CD4-positive, CD25-positive, alpha-beta regulatory T cell (primary cell): ENCODE measurements around the gene RYR2. TPM values are rescaled to one million over a fixed set of nuclear protein-coding genes. Genes with fewer than 3 reads are reported as not detected.

ENCODE experiments used
- ATAC-seq, 2 donors: fragments of 150-1000 bp; cut with Tn5 transposase; one replicate each; pipeline ENCODE4 v1.10.0; 2021; ENCODE audit warnings: low read depth in 2 of 2, moderate number of reproducible peaks in 2 of 2, moderate library complexity in 1 of 2
- DNase-seq, 3 donors: peaks; one replicate each; pipeline versions ENCODE4 v3.0.0 to v3.0.0-alpha.2; 2012 to 2022; ENCODE audit warnings: mixed read lengths in 1 of 3
- H3K27ac ChIP-seq: one replicate; pipeline ENCODE4 v1.7.0; 2013; ENCODE audit warnings: mild to moderate bottlenecking, low read length; ENCODE audit not compliant: insufficient read depth, poor library complexity, severe bottlenecking
- H3K27me3 ChIP-seq: one replicate; pipeline ENCODE4 v1.7.0; 2013; ENCODE audit warnings: low read length; ENCODE audit not compliant: control insufficient read depth, insufficient read depth
- H3K36me3 ChIP-seq: one replicate; pipeline ENCODE4 v1.7.0; 2013; ENCODE audit warnings: mild to moderate bottlenecking, low read length, moderate library complexity; ENCODE audit not compliant: control insufficient read depth, insufficient read depth
- H3K4me1 ChIP-seq: 2 replicates; pipeline ENCODE4 v1.7.0; 2013; ENCODE audit warnings: mild to moderate bottlenecking, low read length; ENCODE audit not compliant: insufficient read depth, control insufficient read depth, poor library complexity, severe bottlenecking
- H3K4me3 ChIP-seq: one replicate; pipeline ENCODE4 v1.7.0; 2013; ENCODE audit warnings: low read depth, mild to moderate bottlenecking, low read length, moderate library complexity
- H3K9me3 ChIP-seq, 2 experiments: 1 replicate in 1 of 2; 2 replicates in 1 of 2; pipeline ENCODE4 v1.7.0; 2013; ENCODE audit warnings: low read length in 2 of 2, mild to moderate bottlenecking in 1 of 2, moderate library complexity in 1 of 2; ENCODE audit not compliant: control insufficient read depth in 2 of 2
- H3K27ac Mint-ChIP-seq, 3 donors: one replicate each; pipeline ENCODE4 v1.8.0; 2020 to 2022; ENCODE audit warnings: mild to moderate bottlenecking in 3 of 3, mixed read lengths in 3 of 3, moderate library complexity in 2 of 3
- H3K27me3 Mint-ChIP-seq: one replicate; pipeline ENCODE4 v1.8.0; 2022; ENCODE audit warnings: mild to moderate bottlenecking, mixed read lengths
- H3K36me3 Mint-ChIP-seq: one replicate; pipeline ENCODE4 v1.8.0; 2020; ENCODE audit warnings: mixed read lengths
- H3K4me1 Mint-ChIP-seq, 4 donors: one replicate each; pipeline ENCODE4 v1.8.0; 2020 to 2022; ENCODE audit warnings: mixed read lengths in 4 of 4, mild to moderate bottlenecking in 1 of 4
- H3K4me3 Mint-ChIP-seq, 4 donors: one replicate each; pipeline ENCODE4 v1.8.0; 2020 to 2022; ENCODE audit warnings: mild to moderate bottlenecking in 4 of 4, mixed read lengths in 4 of 4, moderate library complexity in 3 of 4
- H3K9me3 Mint-ChIP-seq, 7 donors: one replicate each; pipeline ENCODE4 v1.8.0; 2020 to 2022; ENCODE audit warnings: mixed read lengths in 7 of 7, mild to moderate bottlenecking in 3 of 7, moderate library complexity in 2 of 7
- polyA plus RNA-seq, 4 donors: library from polyadenylated mRNA; unstranded; fragments of 300-500 nt; fragmentation: Illumina TruSeq; gene quantifications; one replicate each; pipeline ENCODE4 v1.2.3, GENCODE V29; 2021
- total RNA-seq: library from RNA; stranded (reverse); gene quantifications from one replicate; pipeline ENCODE4 v1.2.3, GENCODE V29; 2022

The RYR2 gene
- total and polyA plus RNA-seq, 5 donors from 2014 or later, result 0.02 to 0.40 TPM; not detected in 3

GRCh38 chr1:237244778-237245177, 202.8 kb downstream of the RYR2 start:
- Histone ChIP-seq H3K36me3 (no peaks in the 10 kb centered on the region), H3K4me3 (no peak overlapping the region), H3K4me1 (no peaks in the 10 kb centered on the region), H3K9me3 (no peaks in the 10 kb centered on the region), H3K27ac (no peak overlapping the region), H3K27me3 (no peaks in the 10 kb centered on the region)
- Mint-ChIP-seq H3K36me3 (no peaks in the 10 kb centered on the region), H3K4me3 (no peak overlapping the region), H3K27ac (no peak overlapping the region), H3K4me1 (no peaks in the 10 kb centered on the region), H3K9me3 (peaks cover 0 to 3% (median 0%) of the 10 kb centered on the region in 7 donors), H3K27me3 (no peaks in the 10 kb centered on the region)
- ATAC-seq, result no peak
- DNase-seq, result no peak

- no peak overlapping the region for H3K27ac Mint-ChIP-seq
- Histone ChIP-seq H3K4me1 (no peaks in the 10 kb centered on the region), H3K4me3 (no peak overlapping the region), H3K36me3 (no peaks in the 10 kb centered on the region), H3K27me3 (no peaks in the 10 kb centered on the region), H3K9me3 (no peaks in the 10 kb centered on the region), H3K27ac (no peak overlapping the region)
- no peaks in the 10 kb centered on the region for H3K27me3 Mint-ChIP-seq
- no peaks in the 10 kb centered on the region for H3K36me3 Mint-ChIP-seq
- no peak overlapping the region for H3K4me3 Mint-ChIP-seq
- DNase-seq, result no peak
- H3K4me1 Mint-ChIP-seq, result no peaks in the 10 kb centered on the region
- no peak for ATAC-seq
- H3K9me3 Mint-ChIP-seq, result peaks cover 0 to 3% (median 0%) of the 10 kb centered on the region in 7 donors
These were observed 205.5 kb downstream of the RYR2 start for GRCh38 chr1:237247442-237247841.

DNA sequence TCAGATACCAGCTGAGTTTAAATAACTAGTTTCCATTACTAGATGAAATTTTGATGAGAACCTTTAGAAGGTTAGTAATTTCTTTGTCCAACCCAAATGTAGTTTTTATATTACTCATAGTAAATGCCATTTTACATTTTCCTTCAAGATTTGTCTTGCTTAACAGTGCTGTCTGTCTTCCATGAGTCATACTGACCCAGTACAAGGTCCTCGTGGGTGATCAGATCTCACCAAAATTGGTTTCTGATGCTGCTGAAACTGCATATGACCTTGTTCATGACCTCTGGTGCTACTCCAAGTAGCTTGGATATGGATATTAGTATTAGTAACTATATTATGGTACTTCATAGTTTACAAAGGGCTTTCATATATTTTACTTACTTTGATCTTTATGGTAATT, 207.1 kb downstream of the RYR2 start:
- DNase-seq, result no peak
- no peaks in the 10 kb centered on the region for H3K4me1 Mint-ChIP-seq
- no peak overlapping the region for H3K4me3 Mint-ChIP-seq

GRCh38 chr1:237250055-237250454, 208.1 kb downstream of the RYR2 start:
- no peaks in the 10 kb centered on the region for H3K4me1 Mint-ChIP-seq
- no peak overlapping the region for H3K4me3 Mint-ChIP-seq
- no peaks in the 10 kb centered on the region for H3K9me3 Mint-ChIP-seq
- DNase-seq, result no peak
- no peak for ATAC-seq
- H3K36me3 Mint-ChIP-seq, result no peaks in the 10 kb centered on the region
- H3K4me1 ChIP-seq, result no peaks in the 10 kb centered on the region
- H3K4me3 ChIP-seq, result no peak overlapping the region
- H3K36me3 ChIP-seq, result no peaks in the 10 kb centered on the region
- H3K27ac ChIP-seq, result no peak overlapping the region
- H3K9me3 ChIP-seq, result no peaks in the 10 kb centered on the region
- no peaks in the 10 kb centered on the region for H3K27me3 ChIP-seq
- H3K27me3 Mint-ChIP-seq, result no peaks in the 10 kb centered on the region
- H3K27ac Mint-ChIP-seq, result no peak overlapping the region

More for the DNA sequence above, 207.1 kb downstream of the RYR2 start:
- no peak overlapping the region for H3K27ac Mint-ChIP-seq
- no peaks in the 10 kb centered on the region for H3K27me3 ChIP-seq
- H3K27ac ChIP-seq, result no peak overlapping the region
- no peak overlapping the region for H3K4me3 ChIP-seq
- peaks cover 0 to under 1% (median 0%) of the 10 kb centered on the region in 7 donors for H3K9me3 Mint-ChIP-seq
- no peaks in the 10 kb centered on the region for H3K36me3 Mint-ChIP-seq
- no peak for ATAC-seq
- H3K27me3 Mint-ChIP-seq, result no peaks in the 10 kb centered on the region
- no peaks in the 10 kb centered on the region for H3K36me3 ChIP-seq
- no peaks in the 10 kb centered on the region for H3K4me1 ChIP-seq
- H3K9me3 ChIP-seq, result no peaks in the 10 kb centered on the region

DNA sequence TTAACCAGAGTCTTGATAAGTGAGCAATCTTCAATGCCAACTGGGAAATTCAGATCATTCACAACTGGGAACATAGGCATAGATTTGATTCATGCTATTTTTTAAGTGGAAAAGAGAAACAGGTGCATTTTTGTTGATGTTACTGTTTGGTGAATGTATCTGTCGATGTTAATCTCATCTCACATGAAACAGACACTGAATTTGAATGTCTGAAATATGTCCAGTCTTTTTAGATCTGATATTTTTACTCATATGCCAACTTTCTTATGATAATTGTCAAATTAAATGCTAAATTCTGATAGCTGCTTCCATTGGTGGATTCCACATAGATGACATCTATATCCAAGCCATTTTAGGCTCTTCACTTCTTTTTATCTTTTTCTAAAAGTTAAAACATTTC, 213.1 kb downstream of the RYR2 start:
- H3K4me1 ChIP-seq, result no peaks in the 10 kb centered on the region
- ATAC-seq, result no peak

GRCh38 chr1:237258871-237259270, 216.9 kb downstream of the RYR2 start:
- Histone ChIP-seq H3K27me3 (no peaks in the 10 kb centered on the region), H3K4me3 (no peak overlapping the region), H3K9me3 (no peaks in the 10 kb centered on the region), H3K36me3 (no peaks in the 10 kb centered on the region), H3K4me1 (no peaks in the 10 kb centered on the region), H3K27ac (no peak overlapping the region)
- Mint-ChIP-seq H3K27ac (no peak overlapping the region), H3K9me3 (peaks cover 0 to 5% (median 2%) of the 10 kb centered on the region in 7 donors), H3K36me3 (no peaks in the 10 kb centered on the region), H3K4me1 (no peaks in the 10 kb centered on the region), H3K27me3 (no peaks in the 10 kb centered on the region), H3K4me3 (no peak overlapping the region)
- ATAC-seq (no peak), DNase-seq (no peak)

More for the DNA sequence above, 213.1 kb downstream of the RYR2 start:
- no peak for DNase-seq
- no peak overlapping the region for H3K27ac Mint-ChIP-seq
- Histone ChIP-seq H3K4me3 (no peak overlapping the region), H3K9me3 (no peaks in the 10 kb centered on the region), H3K27me3 (no peaks in the 10 kb centered on the region), H3K27ac (no peak overlapping the region), H3K36me3 (no peaks in the 10 kb centered on the region)
- no peaks in the 10 kb centered on the region for H3K4me1 Mint-ChIP-seq
- H3K4me3 Mint-ChIP-seq, result no peak overlapping the region
- peaks cover 0 to 5% (median 2%) of the 10 kb centered on the region in 7 donors for H3K9me3 Mint-ChIP-seq
- H3K36me3 Mint-ChIP-seq, result no peaks in the 10 kb centered on the region
- H3K27me3 Mint-ChIP-seq, result no peaks in the 10 kb centered on the region

DNA sequence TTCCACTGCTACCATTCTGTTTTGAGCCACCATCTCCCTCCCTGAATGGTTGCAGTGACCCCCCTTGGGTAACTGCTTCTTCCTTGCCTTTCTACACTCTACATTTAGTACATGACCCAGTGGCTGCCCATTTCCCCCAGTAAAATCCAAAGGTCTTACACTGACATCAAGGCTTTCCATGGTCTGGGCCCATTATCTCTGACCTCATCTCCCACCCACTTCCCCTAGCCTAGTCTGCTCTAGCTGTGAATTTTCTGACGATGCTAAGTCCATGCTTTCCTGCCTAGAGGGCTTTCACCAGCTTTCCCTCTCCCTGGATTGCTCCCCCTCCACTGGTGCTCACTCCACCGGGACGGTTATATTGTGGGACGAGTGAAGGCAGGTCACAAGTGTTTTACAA, 219.2 kb downstream of the RYR2 start:
- H3K9me3 Mint-ChIP-seq, result peaks cover 0 to 5% (median 2%) of the 10 kb centered on the region in 7 donors
- H3K27me3 ChIP-seq, result no peaks in the 10 kb centered on the region
- no peak for ATAC-seq
- no peaks in the 10 kb centered on the region for H3K36me3 Mint-ChIP-seq
- H3K27me3 Mint-ChIP-seq, result no peaks in the 10 kb centered on the region
- H3K27ac ChIP-seq, result no peak overlapping the region
- H3K36me3 ChIP-seq, result no peaks in the 10 kb centered on the region
- no peak overlapping the region for H3K27ac Mint-ChIP-seq
- H3K4me1 Mint-ChIP-seq, result no peaks in the 10 kb centered on the region
- no peaks in the 10 kb centered on the region for H3K9me3 ChIP-seq
- no peaks in the 10 kb centered on the region for H3K4me1 ChIP-seq
- H3K4me3 ChIP-seq, result no peak overlapping the region
- no peak for DNase-seq
- H3K4me3 Mint-ChIP-seq, result no peak overlapping the region

GRCh38 chr1:237267743-237268142, 225.8 kb downstream of the RYR2 start:
- H3K9me3 Mint-ChIP-seq, result peaks cover 0 to 3% (median 0%) of the 10 kb centered on the region in 7 donors
- no peak overlapping the region for H3K4me3 Mint-ChIP-seq
- ATAC-seq, result no peak
- Histone ChIP-seq H3K27ac (no peak overlapping the region), H3K4me1 (no peaks in the 10 kb centered on the region), H3K27me3 (no peaks in the 10 kb centered on the region), H3K4me3 (no peak overlapping the region), H3K36me3 (no peaks in the 10 kb centered on the region), H3K9me3 (no peaks in the 10 kb centered on the region)
- no peak for DNase-seq
- H3K27me3 Mint-ChIP-seq, result no peaks in the 10 kb centered on the region
- H3K27ac Mint-ChIP-seq, result no peak overlapping the region
- no peaks in the 10 kb centered on the region for H3K36me3 Mint-ChIP-seq
- no peaks in the 10 kb centered on the region for H3K4me1 Mint-ChIP-seq
